T-helper 2 cell treated with Interferon-gamma antibody and Interleukin-4, amounts not matched to agents 5 μg/mL and 100 μg/mL, for 36 hours (primary cell): ENCODE results near the gene PARD3.
"Not testable (repeated sequence)": the region's sequence is repeated elsewhere in the genome, so short reads cannot be mapped to it uniquely, and the experiment has no call there.

ENCODE experiments used
- DNase-seq: peaks from one replicate; pipeline ENCODE4 v3.0.0; 2021; ENCODE audit warnings: low spot score
- H3K27ac Mint-ChIP-seq: one replicate; pipeline ENCODE4 v1.8.0; 2021; ENCODE audit warnings: mild to moderate bottlenecking, mixed read lengths
- H3K27me3 Mint-ChIP-seq: one replicate; pipeline ENCODE4 v1.8.0; 2021; ENCODE audit warnings: low read depth, mixed read lengths
- H3K36me3 Mint-ChIP-seq: one replicate; pipeline ENCODE4 v1.8.0; 2021; ENCODE audit warnings: low read depth, mixed read lengths
- H3K4me1 Mint-ChIP-seq: one replicate; pipeline ENCODE4 v1.8.0; 2021; ENCODE audit warnings: low read depth, mixed read lengths
- H3K4me3 Mint-ChIP-seq: one replicate; pipeline ENCODE4 v1.8.0; 2022; ENCODE audit warnings: mild to moderate bottlenecking, moderate library complexity, mixed read lengths
- H3K9me3 Mint-ChIP-seq: one replicate; pipeline ENCODE4 v1.8.0; 2021; ENCODE audit warnings: mixed read lengths

PARD3 gene

GRCh38 chr10:34744590-34744989, 70.5 kb downstream of the PARD3 start:
- no peaks in the 10 kb centered on the region for H3K4me1 Mint-ChIP-seq
- no peak for DNase-seq
- no peaks in the 10 kb centered on the region for H3K36me3 Mint-ChIP-seq
- no peaks in the 10 kb centered on the region for H3K9me3 Mint-ChIP-seq
- no peak overlapping the region for H3K4me3 Mint-ChIP-seq
- H3K27me3 Mint-ChIP-seq, result peaks cover 14% of the 10 kb centered on the region
- H3K27ac Mint-ChIP-seq, result no peak overlapping the region

GRCh38 chr10:34743814-34744213, 71.3 kb downstream of the PARD3 start:
- Mint-ChIP-seq H3K27ac (no peak overlapping the region), H3K36me3 (no peaks in the 10 kb centered on the region), H3K27me3 (peaks cover 16% of the 10 kb centered on the region), H3K9me3 (no peaks in the 10 kb centered on the region), H3K4me3 (no peak overlapping the region), H3K4me1 (no peaks in the 10 kb centered on the region)
- DNase-seq, result no peak

- no peaks in the 10 kb centered on the region for H3K4me1 Mint-ChIP-seq
- H3K27me3 Mint-ChIP-seq, result peaks cover 20% of the 10 kb centered on the region
- H3K27ac Mint-ChIP-seq, result no peak overlapping the region
- H3K9me3 Mint-ChIP-seq, result no peaks in the 10 kb centered on the region
- no peak for DNase-seq
- no peaks in the 10 kb centered on the region for H3K36me3 Mint-ChIP-seq
- no peak overlapping the region for H3K4me3 Mint-ChIP-seq
Observed at GRCh38 chr10:34742456-34742855, 72.6 kb downstream of the PARD3 start.

- not testable (repeated sequence) for H3K27ac Mint-ChIP-seq, H3K4me1 Mint-ChIP-seq, H3K4me3 Mint-ChIP-seq, H3K36me3 Mint-ChIP-seq, DNase-seq, H3K9me3 Mint-ChIP-seq
- H3K27me3 Mint-ChIP-seq, result peaks cover 20% of the 10 kb centered on the region
Observed at GRCh38 chr10:34741087-34741486, 74.0 kb downstream of the PARD3 start.

GRCh38 chr10:34740321-34740720, 74.8 kb downstream of the PARD3 start:
- no peaks in the 10 kb centered on the region for H3K4me1 Mint-ChIP-seq
- H3K27me3 Mint-ChIP-seq, result peaks cover 20% of the 10 kb centered on the region
- H3K36me3 Mint-ChIP-seq, result no peaks in the 10 kb centered on the region
- DNase-seq, result no peak
- no peak overlapping the region for H3K27ac Mint-ChIP-seq
- no peak overlapping the region for H3K4me3 Mint-ChIP-seq
- H3K9me3 Mint-ChIP-seq, result no peaks in the 10 kb centered on the region

- no peaks in the 10 kb centered on the region for H3K9me3 Mint-ChIP-seq
- no peak for DNase-seq
- H3K36me3 Mint-ChIP-seq, result no peaks in the 10 kb centered on the region
- peaks cover 20% of the 10 kb centered on the region for H3K27me3 Mint-ChIP-seq
- no peak overlapping the region for H3K27ac Mint-ChIP-seq
- no peaks in the 10 kb centered on the region for H3K4me1 Mint-ChIP-seq
- no peak overlapping the region for H3K4me3 Mint-ChIP-seq
Observed at GRCh38 chr10:34739915-34740314, 75.2 kb downstream of the PARD3 start.

DNA sequence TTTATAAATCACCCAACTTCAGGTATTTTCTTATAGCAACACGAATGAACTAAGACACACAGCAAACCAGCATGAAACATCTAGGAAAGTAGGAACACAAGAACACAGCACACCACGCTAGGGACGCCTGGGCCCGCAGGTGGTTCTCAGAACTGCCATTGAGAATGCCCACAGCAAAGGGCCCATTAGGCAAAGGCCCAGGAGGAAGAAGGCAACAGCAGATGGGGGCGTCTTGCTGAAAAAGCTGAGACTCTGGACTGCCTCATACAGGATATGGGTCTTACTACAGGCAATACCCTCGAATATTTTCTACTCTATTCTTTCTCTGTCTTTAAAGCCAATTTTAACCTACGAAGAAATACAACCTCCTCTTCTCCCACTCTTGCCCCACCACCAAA, 77.3 kb downstream of the PARD3 start:
- no peak for DNase-seq
- no peak overlapping the region for H3K27ac Mint-ChIP-seq
- no peaks in the 10 kb centered on the region for H3K9me3 Mint-ChIP-seq
- H3K27me3 Mint-ChIP-seq, result peaks cover 20% of the 10 kb centered on the region
- no peaks in the 10 kb centered on the region for H3K4me1 Mint-ChIP-seq
- no peak overlapping the region for H3K4me3 Mint-ChIP-seq
- no peaks in the 10 kb centered on the region for H3K36me3 Mint-ChIP-seq

DNA sequence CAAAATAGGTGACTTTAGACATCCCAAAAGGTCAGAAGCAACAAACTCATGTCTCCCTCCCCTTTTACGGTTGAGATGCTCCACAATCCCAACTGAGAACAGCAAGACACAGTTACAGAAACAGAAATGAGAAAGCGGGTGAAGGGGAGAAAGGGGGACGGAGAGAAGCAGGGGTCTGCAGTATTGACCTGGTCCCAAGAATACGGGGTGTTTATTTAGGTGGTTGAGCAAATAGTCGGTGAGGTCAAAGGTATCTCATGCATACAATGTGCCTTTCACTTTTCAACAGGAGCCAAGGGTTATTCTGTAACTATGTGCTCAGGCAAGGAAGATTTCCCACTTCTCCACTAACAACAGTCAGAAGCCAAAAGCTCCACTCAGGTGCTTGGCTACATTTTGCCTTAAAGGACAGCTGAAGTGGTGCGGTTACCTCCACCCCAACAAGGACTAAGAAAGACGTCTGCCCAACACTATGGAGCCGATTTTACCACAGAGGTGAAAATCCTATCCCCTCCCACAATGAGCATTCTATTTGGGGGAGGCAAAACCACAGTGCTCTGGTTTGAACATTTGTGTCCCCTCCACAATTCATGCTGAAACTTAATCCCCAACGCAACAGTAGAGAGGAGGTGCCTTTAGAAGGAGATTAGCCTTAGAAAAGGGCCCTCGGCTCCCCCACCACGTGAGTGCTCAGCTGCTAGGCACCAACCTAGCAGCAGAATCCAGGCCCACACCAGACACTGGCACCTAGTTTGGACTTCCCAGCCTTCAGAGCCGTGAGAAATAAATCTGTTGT, 77.9 kb downstream of the PARD3 start:
- H3K36me3 Mint-ChIP-seq, result no peaks in the 10 kb centered on the region
- no peak for DNase-seq
- H3K27ac Mint-ChIP-seq, result no peak overlapping the region
- H3K27me3 Mint-ChIP-seq, result peaks cover 20% of the 10 kb centered on the region
- H3K9me3 Mint-ChIP-seq, result no peaks in the 10 kb centered on the region
- no peak overlapping the region for H3K4me3 Mint-ChIP-seq
- H3K4me1 Mint-ChIP-seq, result no peaks in the 10 kb centered on the region

DNA sequence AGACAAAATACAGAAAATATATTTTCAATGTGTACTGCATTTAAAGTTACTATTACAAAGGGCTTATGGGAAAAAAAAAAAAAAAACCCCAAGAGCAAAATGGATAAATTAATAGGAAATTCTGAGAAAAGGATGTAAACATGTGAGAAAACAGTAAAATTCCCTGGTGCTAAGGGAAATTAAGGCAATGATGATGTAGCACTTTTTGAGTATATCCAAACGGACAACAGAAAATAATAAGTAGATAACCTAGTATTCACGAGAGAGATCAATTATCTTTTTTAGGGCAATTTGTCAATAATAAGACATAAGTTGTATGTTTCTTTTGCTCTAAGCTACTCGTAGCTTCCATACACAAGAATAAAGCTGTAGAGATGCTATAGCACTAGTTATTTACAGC, 80.2 kb downstream of the PARD3 start:
- H3K36me3 Mint-ChIP-seq, result no peaks in the 10 kb centered on the region
- H3K27me3 Mint-ChIP-seq, result peaks cover 9% of the 10 kb centered on the region
- no peak for DNase-seq
- no peak overlapping the region for H3K4me3 Mint-ChIP-seq
- H3K4me1 Mint-ChIP-seq, result no peaks in the 10 kb centered on the region
- no peak overlapping the region for H3K27ac Mint-ChIP-seq
- no peaks in the 10 kb centered on the region for H3K9me3 Mint-ChIP-seq

- Mint-ChIP-seq H3K4me1 (no peaks in the 10 kb centered on the region), H3K36me3 (no peaks in the 10 kb centered on the region), H3K9me3 (no peaks in the 10 kb centered on the region), H3K4me3 (no peak overlapping the region), H3K27ac (no peak overlapping the region), H3K27me3 (peaks cover 3% of the 10 kb centered on the region)
- no peak for DNase-seq
Observed at GRCh38 chr10:34732926-34733325, 82.2 kb downstream of the PARD3 start.

GRCh38 chr10:34731885-34732701, 83.0 kb downstream of the PARD3 start:
- Mint-ChIP-seq H3K36me3 (no peaks in the 10 kb centered on the region), H3K27me3 (no peaks in the 10 kb centered on the region), H3K4me3 (no peak overlapping the region), H3K4me1 (no peaks in the 10 kb centered on the region), H3K9me3 (no peaks in the 10 kb centered on the region), H3K27ac (no peak overlapping the region)
- no peak for DNase-seq

DNA sequence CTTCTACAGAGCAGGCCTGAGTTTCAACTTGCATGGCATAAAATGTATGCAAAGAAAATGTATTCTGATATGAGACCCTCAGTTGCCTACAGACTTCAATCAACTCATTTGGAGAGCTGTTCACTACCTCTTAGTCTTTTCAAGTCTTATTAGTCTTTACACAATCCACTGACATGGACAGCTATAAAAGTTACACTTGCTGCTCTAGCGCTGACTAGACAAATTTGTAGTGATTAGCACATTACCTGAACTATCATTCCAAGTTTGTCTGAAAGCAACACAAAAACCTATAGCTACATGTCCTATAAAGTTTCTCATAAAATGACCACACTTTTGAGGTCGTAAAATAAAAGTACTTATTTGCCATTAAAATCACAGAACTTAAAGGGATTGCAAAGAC, 83.9 kb downstream of the PARD3 start:
- H3K27ac Mint-ChIP-seq, result no peak overlapping the region
- DNase-seq, result no peak
- no peaks in the 10 kb centered on the region for H3K27me3 Mint-ChIP-seq
- H3K36me3 Mint-ChIP-seq, result no peaks in the 10 kb centered on the region
- no peak overlapping the region for H3K4me3 Mint-ChIP-seq
- H3K9me3 Mint-ChIP-seq, result no peaks in the 10 kb centered on the region
- no peaks in the 10 kb centered on the region for H3K4me1 Mint-ChIP-seq

GRCh38 chr10:34730726-34731125, 84.4 kb downstream of the PARD3 start:
- Mint-ChIP-seq H3K4me3 (no peak overlapping the region), H3K27ac (no peak overlapping the region), H3K4me1 (no peaks in the 10 kb centered on the region), H3K9me3 (no peaks in the 10 kb centered on the region), H3K36me3 (no peaks in the 10 kb centered on the region), H3K27me3 (no peaks in the 10 kb centered on the region)
- no peak for DNase-seq

DNA sequence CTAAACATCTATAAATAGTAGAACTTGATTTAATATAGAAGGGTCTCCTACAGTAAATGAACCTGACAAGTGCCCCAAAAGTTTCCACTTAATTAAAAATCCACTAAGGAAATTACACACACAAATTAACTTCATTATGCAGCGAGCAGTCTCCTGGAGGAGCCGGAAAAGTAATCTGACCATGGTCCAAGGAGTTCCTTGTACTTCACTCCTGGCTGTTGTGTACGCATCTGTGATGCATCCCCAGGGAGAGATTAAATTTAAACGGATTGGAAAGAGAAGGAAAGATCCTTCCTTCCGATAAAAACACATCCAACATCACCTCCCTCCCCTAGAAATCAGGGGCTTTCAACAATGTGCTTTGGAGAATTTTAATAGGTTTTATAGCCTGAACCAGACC, 85.5 kb downstream of the PARD3 start:
- DNase-seq, result no peak
- no peaks in the 10 kb centered on the region for H3K4me1 Mint-ChIP-seq
- H3K36me3 Mint-ChIP-seq, result no peaks in the 10 kb centered on the region
- no peak overlapping the region for H3K4me3 Mint-ChIP-seq
- H3K9me3 Mint-ChIP-seq, result no peaks in the 10 kb centered on the region
- no peak overlapping the region for H3K27ac Mint-ChIP-seq
- H3K27me3 Mint-ChIP-seq, result no peaks in the 10 kb centered on the region
